Limb (tissue), 2 donors: ENCODE results near the gene TNIK.
A peak's percentile ranks its signal among the peaks of the same experiment; 100 is the strongest.

Experiments
- DNase-seq, 2 donors: peaks; one replicate each; pipeline ENCODE4 v3.0.0-alpha.2; 2016; ENCODE audit errors: extremely low spot score in 2 of 2

TNIK gene

DNA sequence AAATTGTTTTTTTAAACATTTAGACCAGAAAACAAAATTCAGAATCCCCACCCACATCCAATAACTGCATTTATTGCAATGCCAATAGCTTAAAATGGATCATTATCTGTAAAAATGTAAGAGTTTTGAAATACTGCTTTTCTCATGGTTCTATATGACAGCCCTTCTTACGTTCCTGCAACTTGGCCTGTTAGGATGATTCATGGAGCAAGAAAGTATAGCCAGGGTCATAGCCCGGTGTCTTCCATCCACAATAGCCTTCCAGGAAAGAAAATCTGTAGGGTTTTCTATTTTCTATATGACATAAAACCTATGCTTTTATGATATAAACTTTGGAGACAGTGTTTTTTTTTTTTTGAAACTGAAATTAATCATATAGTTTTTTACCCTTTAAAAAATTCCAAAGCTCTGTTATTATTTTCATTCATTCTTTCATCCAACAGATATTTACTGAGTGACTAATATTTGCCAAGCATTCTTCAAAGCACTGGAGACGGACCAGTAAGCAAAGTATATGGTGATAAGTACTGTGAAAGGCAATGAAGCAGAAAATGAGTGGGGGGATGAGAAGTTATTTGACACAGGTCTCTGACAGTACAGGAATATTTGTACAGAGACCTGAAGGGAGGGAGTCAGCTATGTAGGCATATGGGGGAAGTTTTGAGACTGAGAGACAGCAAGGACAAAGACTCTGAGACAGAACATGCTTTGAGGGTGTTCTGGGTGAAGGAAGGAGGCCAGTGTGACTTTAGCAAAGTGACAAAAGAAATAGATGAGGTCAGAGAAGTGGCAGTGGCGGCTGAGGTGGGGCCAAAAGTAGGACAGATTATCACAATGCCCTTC is 404.6 kb downstream of the TNIK start:
- DNase-seq = no peak

DNA sequence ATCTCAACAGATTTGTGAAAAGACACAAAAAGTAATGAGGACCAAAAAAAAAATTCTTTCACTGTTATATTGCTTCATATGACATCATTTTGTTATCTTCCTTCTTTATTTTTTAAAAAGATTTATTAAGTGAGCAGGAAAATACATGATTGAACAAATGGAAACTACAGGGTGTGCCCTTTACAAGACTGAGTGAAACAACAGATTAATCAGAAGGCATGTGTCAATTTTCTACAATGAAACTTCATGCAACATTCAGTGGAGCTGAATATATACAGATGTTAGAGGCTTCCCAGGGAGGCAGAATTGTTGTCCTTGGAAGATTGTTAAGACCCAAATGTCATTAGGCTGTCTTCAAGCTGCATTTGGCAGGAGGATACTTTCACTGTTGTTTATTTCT is 405.3 kb downstream of the TNIK start:
- DNase-seq = no peak

DNA sequence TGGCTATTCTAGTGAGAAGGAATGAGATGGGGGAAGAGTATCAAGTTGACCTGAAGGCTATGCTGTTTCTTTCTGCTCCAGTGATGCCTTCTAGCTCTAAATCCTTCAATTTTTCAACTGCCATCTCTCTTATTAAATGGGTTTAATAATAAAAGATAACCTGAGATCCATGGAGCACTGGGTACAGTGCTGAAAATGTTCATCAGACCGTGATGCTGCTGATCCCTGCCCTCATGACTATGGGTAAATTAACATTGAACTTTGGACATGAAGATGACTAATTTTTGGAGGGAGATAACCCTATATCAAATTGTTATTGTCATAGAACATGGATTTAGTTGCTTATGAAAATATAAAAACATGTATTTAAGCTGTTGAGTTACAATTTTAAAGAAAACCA is 406.0 kb downstream of the TNIK start:
- DNase-seq = no peak

DNA sequence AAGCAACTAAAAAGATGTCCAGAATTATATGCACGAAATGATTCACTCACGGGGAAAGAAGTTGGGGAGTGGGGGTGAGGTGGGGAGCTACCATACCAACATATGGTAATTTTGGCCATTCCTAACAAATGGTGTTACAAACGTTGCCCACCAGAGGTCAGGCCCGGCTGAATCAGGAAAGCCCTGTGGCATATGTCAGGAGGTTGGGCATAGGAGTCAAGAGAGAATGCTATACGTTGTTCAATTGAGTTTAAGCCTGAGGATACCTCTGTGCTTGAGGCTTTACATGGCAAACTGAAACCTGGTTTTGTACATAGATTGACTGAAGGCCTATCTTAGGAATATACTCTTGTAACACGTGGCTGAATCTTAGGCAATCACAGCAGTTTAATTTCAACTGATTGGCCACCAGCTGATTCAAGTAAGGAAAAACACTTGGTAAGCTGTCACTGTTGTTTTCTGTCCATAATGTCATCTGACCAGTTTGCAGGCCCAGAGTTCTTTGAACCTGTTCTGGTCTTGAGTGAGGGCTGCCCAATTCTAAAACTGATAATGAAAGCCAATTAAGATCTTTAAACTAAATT is 410.3 kb downstream of the TNIK start:
- DNase-seq = peak; percentile 35 to 64

DNA sequence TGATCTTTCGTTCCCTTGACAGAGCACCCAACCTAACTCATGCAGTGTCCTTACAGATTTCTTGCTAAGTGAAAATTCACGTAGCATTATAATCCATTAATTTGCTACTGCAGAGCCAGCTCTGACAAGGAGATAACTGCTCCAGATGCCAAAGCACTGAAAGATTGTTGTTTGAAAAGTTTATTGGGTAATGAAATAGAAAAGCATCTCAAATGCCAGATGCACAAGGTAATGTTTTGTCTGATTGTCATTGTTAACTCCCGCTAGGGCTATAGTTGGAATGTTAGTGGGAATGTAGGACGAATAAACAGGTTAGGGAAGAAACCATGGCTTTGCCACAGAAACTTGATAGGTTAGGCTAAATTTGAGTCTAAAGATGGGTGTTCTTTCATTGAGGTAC is 413.4 kb downstream of the TNIK start:
- no peak for DNase-seq

DNA sequence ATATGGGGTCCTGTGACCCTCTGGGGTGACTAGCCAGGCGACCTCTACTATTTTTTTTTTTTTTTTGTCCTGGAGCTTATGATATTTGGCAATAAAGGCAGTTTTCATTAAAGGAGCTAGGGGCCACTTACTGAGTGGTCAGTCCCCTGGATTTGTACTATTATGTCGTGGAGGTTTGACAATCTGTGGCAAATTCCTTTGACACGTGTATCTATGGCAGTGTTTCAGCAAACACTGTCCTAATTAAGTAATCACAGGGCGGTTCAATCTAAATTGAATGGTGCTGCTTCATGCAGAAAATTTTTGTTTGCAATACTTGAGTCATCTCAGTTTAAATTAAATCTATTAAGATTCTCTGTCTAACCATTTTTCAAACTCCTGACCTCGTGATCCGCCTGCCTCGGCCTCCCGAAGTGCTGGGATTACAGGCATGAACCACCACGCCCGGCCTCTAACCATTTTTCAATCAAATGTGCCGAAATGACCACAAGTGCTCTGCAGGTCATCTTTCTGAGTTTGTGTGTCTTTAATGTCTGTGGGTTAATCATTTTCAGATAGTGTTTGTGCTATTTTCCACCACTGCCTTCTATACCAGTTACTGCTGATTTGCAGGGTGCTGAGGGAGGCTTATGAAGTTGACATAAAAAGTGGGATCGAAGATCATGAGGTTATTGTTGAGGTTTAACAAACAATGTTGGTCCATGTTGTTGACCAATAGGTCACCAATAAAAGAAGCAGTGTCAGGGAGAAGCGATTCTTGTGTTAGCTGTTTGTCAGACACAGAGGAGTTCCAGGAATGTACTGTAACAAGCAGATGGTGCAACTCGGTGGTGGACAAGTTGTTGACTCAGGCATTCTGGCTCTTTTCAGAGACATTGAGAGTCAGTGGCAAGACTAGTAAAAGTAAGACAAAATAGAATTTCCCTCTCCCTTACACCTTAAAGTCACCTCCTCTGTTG is 415.1 kb downstream of the TNIK start:
- DNase-seq = no peak

DNA sequence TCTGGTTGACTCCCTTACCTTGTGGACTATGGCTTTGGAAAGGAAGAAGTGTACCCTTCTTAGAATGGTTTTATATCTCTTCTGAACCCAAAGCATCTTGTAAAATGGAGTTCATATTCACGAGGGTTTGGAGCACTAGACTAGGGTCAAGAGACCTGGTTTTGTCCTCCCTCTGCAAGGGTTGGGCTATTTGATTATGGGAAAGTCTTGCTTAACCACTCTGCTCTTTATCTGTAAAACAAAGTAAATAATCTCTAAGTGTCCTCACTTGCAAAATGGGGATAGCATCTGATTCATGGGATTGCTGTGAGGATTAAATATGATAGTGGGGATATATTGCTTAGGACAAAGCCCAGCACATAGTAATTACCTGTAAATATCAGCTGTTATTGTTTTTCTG is 415.8 kb downstream of the TNIK start:
- no peak for DNase-seq

DNA sequence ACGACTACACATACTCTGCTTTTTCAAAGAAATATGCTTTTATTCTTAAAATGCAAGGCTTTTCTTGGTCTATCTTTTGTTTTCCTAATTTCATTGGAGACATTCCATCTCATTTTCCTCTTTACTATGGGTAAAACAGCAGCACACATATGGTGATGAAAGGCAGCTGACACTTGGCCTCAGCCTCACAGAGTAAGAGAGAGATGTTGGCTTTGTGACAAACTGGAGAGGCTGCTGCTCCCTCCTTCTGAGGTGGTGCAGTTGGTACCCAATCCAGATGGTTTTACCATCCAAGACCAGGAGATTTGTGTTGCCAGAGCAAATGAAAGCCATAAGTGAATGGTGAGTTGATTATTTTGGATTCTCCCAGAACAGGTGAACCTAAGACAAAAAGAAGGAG is 420.5 kb downstream of the TNIK start:
- DNase-seq = no peak

DNA sequence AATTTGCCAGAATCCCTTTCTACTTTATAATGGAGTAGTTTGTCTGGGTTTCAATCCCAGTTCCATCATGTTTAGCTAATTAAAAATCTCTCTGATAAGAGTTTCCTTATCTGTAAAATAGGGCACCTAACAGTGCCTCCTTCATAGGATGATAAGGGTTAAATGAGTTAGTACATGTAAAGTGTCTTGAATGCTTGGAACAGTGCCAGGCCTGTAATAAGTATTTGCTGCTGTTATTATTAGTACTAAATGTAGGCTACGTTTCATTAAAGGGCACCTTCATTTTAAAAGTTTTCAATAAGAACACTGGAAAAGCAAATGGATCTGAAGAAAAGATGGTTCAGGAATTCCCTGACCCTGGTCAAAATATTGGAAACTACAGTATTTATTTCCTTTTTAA is 421.9 kb downstream of the TNIK start:
- no peak for DNase-seq

DNA sequence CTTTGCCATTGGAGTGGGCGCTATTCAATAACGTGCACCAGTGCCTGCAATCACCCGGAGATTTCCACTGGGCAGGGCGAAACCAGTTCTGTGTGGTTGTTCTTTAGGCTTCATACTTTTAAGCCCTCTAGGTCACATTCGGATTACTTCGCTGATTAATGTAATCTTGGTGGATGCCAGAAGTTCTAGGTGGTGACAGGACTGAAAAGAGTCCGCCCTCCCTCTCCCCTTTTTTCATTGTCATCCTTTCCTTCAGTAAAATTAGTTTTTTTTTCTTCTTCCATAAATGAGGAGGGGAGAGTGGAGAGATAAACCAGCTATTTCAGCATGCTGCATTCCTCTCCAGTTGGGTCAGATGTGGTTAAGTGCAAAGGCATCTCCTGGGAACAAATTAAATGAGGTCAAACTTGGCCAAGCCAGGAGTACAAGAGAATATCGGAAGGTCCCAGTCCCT is 431.4 kb downstream of the TNIK start:
- DNase-seq = no peak

DNA sequence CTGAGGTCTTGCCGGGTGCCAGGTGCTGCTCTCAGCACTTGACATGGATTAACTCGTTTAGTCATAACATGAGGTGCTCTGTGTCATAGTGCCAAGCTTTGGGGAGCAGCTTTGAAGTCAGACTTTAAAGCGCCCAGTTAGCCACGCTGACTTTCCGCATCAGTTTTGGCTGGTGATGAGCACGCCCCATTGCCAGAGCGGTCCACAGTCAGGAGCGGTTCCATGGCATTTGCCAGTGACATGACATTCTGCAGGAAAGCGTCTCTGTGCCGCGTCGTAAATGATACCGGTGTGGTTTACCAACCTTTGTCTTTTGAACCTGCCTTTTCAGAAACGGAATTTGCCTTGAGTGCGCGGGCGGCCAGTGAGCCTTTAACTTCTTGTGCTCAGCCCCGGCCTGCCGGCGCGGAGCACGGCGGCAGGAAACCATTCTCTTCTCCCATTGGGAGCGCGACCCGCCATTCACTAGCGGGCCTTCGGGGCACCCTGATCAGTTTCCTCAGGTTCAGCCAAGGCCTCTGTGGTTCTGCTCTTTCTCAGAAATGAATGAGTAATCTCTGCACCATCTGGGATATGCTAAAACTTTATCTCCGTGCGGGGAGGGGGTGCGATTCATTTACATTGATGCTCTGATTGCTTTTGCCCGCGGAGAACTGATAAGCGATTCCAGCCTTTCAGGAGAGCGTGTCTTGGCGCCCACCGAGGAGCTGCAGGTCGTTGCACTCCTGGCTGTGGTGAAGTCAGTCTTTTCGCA is 432.0 kb downstream of the TNIK start:
- peak in 1 of 2 donors; percentile 62 for DNase-seq

DNA sequence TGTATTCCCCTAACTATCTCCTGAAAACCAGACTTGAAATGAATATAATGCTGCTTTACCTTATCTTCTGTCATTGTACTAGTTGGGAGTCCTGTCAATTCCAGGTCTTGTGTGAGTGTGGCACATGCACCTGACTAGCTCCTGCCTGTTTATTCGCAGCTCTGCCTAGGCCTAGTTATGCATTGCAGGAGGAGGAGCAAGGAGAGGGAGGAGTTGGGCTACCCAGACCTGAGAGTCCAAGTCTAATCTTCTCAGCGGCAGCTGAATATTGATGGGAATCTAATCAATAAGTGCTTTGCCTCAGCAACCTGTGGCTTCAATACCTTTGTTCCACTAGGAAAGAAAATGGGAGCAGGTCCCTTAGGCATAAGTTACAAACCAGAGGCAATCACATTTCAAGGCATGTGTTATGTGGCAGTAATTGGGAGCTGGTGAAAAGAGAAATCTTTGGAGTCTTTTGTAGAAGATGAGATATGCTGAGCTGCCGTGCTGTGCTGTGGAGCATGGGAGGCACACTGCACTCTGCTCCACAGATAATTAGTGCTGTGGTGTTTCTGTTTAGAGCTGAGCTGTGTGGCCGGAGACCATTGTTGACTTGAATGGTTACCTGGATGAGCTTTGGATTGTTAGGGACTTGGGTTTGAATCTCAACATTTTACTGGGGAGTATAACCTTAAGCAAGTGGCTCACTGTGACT is 433.5 kb downstream of the TNIK start, which contains the start of gene SLC2A2:
SLC2A2 (minus strand) TSS at position 124 of the 697 bp plus-strand sequence; CDS start at position 74, 50 bp downstream.
- DNase-seq = no peak

DNA sequence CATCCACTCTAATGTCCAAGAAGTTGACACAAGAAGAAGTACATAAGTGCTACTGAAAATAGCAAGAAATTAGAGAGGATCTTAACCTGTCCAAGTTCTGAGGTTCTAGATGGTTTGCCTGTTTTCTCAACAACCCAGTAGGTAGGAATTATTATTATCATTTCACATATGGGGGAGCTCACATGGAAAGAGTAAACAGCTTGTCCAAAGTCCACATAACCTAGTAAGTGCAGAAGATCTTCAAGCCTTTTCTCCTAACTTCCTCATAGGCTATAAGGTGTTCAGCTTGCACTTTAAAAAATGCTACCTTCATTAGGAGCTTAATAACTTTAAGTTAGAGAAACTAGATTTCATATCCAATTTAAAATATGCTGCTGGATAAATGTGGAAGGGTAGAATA is 436.6 kb downstream of the TNIK start:
- DNase-seq = no peak

DNA sequence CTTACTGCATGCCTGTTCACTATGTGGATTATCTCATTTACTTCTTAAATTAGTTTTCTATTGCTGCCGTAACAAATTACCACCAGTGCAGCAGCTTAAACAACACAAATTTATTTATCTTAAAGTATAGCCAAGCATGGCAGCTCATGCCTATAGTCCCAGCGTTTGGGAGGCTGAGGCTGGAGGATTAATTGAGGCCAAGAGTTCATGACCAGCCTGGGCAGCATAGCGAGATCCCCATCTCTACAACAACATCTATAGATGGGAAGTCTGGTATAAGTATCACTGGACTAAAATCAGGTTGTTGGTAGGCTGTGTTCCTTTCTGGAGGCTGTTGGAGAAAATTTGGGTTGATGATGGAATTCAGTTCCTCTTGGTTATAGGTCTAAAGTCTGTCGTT is 438.8 kb downstream of the TNIK start:
- no peak for DNase-seq

DNA sequence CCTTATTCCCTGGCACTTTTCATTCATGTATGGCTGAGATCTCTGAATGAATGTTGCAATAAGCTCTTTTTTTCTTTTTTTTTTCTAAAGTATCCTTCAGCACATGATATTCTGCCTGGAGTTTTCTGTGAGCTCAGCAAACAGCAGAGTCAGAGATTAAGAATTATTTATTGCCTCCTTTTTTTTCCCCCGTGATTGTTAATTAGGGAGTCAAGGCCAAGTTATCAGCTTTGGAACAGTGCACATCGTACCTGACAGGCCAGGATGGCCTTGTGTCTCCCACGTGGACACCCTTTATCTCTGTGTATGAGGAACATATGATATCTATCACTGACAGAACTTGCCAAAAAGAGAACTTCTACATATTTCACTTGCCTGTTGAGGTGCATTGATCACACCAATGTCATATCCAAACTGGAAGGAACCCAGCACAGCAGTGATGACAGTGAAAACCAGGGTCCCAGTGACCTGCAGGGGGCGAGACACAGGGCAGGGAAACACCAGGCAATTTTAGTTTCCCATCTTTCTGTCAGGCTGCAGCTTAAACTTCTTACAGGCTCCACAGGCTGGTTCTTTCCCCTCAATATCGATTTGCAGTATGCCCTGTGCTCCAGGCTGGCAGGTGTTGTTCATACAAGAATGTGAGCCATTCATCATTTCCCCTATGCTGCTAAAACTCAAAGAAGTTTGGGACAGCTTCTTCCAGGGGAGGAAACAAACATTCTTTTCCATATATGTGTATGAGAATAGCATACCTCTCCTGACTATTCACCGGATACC is 441.9 kb downstream of the TNIK start:
- no peak for DNase-seq

DNA sequence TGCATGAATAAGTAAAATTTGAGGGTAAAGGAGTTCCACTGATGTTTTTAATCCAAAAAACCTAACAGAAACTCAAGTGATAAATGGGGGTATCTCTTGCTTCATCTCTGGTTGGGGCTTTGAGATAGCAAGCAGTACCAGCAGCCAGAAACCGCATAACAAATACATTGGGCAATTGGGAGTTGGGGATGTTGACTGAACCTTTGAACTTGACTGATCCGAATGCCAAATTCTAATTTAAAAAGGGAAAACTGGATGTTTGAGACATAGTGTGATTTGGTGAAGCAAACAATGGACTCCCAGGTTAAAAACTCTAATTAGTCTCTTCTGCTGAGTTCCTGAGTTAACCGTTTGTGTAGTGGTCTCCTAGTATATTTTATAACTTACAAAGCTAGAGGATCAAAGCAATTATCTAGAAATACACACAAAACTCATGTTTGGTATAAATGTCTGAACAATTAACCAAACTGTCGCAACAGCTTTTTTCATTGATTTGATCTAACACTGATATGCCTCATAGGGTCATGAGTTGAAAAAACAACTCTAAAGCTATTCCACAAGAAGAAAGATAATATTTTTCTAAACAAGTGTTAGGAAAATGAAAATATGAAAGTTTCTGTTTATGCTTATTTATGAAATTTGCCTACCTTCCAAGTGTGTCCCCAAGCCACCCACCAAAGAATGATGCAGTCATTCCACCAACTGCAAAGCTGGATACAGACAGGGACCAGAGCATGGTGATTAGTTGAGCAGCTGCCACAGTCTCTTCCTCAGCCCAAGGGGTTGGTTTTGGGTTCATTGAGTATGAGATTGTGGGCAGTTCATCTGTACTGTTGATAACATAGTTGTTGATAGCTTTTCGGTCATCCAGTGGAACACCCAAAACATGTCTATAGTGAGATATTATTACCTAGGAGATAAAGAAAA is 446.1 kb downstream of the TNIK start:
- no peak for DNase-seq

DNA sequence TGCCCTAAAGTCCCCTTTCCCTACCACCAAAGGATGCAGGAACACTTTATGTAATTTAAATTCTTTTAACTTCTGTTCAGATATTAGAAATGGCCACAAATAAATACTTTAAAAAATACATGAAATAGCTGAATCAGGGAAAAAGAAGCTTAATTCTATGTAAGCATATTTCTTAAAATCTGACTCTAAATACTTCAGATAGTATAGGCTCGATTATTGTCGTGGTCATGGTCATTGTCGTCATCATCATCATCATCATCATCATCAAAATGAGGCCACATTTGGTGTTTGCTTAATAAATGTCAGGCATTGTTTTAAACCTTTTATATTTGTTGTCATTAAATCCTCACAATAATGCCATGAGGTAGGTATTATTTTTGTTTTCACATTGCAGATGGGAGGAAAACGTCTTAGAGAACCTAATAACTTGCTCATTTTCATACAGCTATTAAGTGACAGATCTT is 448.3 kb downstream of the TNIK start:
- DNase-seq = no peak
